Ovary (tissue), 9 donors: ENCODE results near the gene FSTL5. TPM values are rescaled to one million over a fixed set of nuclear protein-coding genes. Genes with fewer than 3 reads are reported as not detected.

Experiments
- DNase-seq, 5 donors: peaks; one replicate each; pipeline ENCODE4 v3.0.0-alpha.2; 2019 to 2020
- H3K27ac ChIP-seq, 2 donors: fragments of 200-600 bp; one replicate each; pipeline versions ENCODE4 v1.5.1 to v1.8.0; 2019 to 2022
- H3K27me3 ChIP-seq: fragments of 200-600 bp; one replicate; pipeline ENCODE4 v1.8.0; 2022
- H3K36me3 ChIP-seq: fragments of 200-600 bp; sonication (generic); one replicate; pipeline ENCODE4 v1.5.1; 2019
- H3K4me1 ChIP-seq: one replicate; pipeline ENCODE4 v1.8.1; 2013; ENCODE audit warnings: mild to moderate bottlenecking, moderate library complexity; ENCODE audit not compliant: insufficient read depth
- H3K4me3 ChIP-seq: fragments of 200-600 bp; sonication (generic); one replicate; pipeline ENCODE4 v1.5.1; 2017
- H3K9me3 ChIP-seq, 2 donors: fragments of 200-600 bp in 1 of 2; sonication (generic) in 1 of 2; one replicate each; pipeline versions ENCODE4 v1.5.1 to v1.8.1; 2013 to 2019; ENCODE audit warnings: mild to moderate bottlenecking in 1 of 2, moderate library complexity in 1 of 2
- EP300 ChIP-seq: sonication (generic); formaldehyde crosslinking; IDR thresholded peaks from one replicate; pipeline ENCODE4 v1.6.1; 2017; ENCODE audit warnings: antibody characterized with exemption
- POLR2A ChIP-seq: fragments of 450-650 bp; IDR thresholded peaks from one replicate; pipeline ENCODE4 v1.6.1; 2017; ENCODE audit warnings: antibody characterized with exemption, mild to moderate bottlenecking, moderate library complexity
- WGBS, 3 donors: extraction: QIAGEN DNeasy Blood & Tissue Kit in 1 of 3; methylation state at CpG; one replicate each; pipeline versions ENCODE4 v1.1.5 to v1.1.7; 2013 to 2017; 5-methylcytosine and 5-hydroxymethylcytosine counted together
- intact Hi-C, 4 donors: fragments of 100-400 bp; cut with DNase I; formaldehyde crosslinking; loops; one replicate each; pipeline versions ENCODE4 v1.11.0 to v1.15.1; 2022 to 2023
- polyA plus RNA-seq, 2 donors: library from polyadenylated mRNA; stranded (reverse); fragments of 200-250 nt in 1 of 2; fragments of 350-450 nt in 1 of 2; fragmentation: Illumina TruSeq in 1 of 2; extraction: RNeasy Lipid Tissue Mini Kit (QIAGEN cat#74804) in 1 of 2; gene quantifications; one replicate each; pipeline ENCODE4 v1.2.3, GENCODE V29; 2013 to 2014
- total RNA-seq, 7 donors: library from RNA; depleted of rRNA in 2 of 7; stranded (reverse); fragments of >200 nt in 2 of 7; fragmentation: NEBNext Ultra II Directional in 3 of 7; extraction: Animal tissue kit (Norgen Biotek cat#: 25700) in 3 of 7; gene quantifications; one replicate each; pipeline versions ENCODE4 v1.1.0 to v1.2.4, GENCODE V29; 2016 to 2023
- TF ChIP-seq, protein P1 (sequence below), 3 donors: fragments of 450-650 bp in 2 of 3; fragments of 200-600 bp in 1 of 3; IDR thresholded peaks; one replicate each; pipeline versions ENCODE4 v1.5.1 to v1.8.0; 2016 to 2022; ENCODE audit warnings: antibody characterized with exemption in 3 of 3, mild to moderate bottlenecking in 1 of 3
- donor health status: DM: no; HTN: no; CAD: no; lungs with moderate emphysema.
- donor health status: DM: no; HTN: no; CAD: no.
- donor health status: Bipolar disorder and iron deficiency.
- donor health status: DM: yes; HTN: yes; CAD: no.
- donor health status: DM: no; HTN: no; CAD: no.
- donor health status: DM: yes; HTN: yes; CAD: no.

The FSTL5 gene
- total and polyA plus RNA-seq, 9 donors, result 0.05 TPM; not detected in 8

DNA sequence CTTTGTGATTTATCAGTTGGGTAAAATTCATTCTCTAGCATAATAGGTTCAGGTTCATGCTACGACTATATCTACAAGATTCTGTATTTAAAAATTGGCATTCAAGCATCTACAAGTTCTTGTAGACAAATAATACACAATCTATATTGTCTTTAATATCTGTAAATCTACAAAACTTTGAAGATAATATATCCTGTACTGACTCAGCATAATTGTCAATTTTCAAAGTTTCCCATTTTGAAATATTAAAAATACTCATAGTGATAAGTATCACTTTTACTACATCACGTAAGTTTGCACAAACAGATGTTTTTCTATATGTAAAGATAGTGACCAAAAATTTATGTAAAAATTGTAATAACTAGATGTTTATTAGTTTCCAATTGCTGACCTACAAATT is 360.6 kb downstream of the FSTL5 start:
- no peak overlapping the region for H3K27ac ChIP-seq
- no peaks in the 10 kb centered on the region for H3K36me3 ChIP-seq
- no peaks in the 10 kb centered on the region for H3K9me3 ChIP-seq
- DNase-seq, result no peak
- H3K4me1 ChIP-seq, result no peaks in the 10 kb centered on the region
- TF ChIP-seq POLR2A, result no peak
- TF ChIP-seq EP300, result no peak
- TF ChIP-seq, protein P1, sequence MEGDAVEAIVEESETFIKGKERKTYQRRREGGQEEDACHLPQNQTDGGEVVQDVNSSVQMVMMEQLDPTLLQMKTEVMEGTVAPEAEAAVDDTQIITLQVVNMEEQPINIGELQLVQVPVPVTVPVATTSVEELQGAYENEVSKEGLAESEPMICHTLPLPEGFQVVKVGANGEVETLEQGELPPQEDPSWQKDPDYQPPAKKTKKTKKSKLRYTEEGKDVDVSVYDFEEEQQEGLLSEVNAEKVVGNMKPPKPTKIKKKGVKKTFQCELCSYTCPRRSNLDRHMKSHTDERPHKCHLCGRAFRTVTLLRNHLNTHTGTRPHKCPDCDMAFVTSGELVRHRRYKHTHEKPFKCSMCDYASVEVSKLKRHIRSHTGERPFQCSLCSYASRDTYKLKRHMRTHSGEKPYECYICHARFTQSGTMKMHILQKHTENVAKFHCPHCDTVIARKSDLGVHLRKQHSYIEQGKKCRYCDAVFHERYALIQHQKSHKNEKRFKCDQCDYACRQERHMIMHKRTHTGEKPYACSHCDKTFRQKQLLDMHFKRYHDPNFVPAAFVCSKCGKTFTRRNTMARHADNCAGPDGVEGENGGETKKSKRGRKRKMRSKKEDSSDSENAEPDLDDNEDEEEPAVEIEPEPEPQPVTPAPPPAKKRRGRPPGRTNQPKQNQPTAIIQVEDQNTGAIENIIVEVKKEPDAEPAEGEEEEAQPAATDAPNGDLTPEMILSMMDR (IDR thresholded peaks at IDR 0.05), result no peak
- no peak overlapping the region for H3K4me3 ChIP-seq
- no peaks in the 10 kb centered on the region for H3K27me3 ChIP-seq
- intact Hi-C loops, result no loop called here
- WGBS, 3 donors, result 74 to 85% (median 85%) methylated on average over 2 of the region's 2 CpGs

- DNase-seq, result no peak
- Histone ChIP-seq H3K36me3 (no peaks in the 10 kb centered on the region), H3K27me3 (no peaks in the 10 kb centered on the region), H3K27ac (no peak overlapping the region), H3K9me3 (no peaks in the 10 kb centered on the region), H3K4me3 (no peak overlapping the region), H3K4me1 (no peaks in the 10 kb centered on the region)
- intact Hi-C loops, result no loop called here
- TF ChIP-seq, protein P1 (IDR thresholded peaks at IDR 0.05), result no peak
- TF ChIP-seq POLR2A (no peak), EP300 (no peak)
- WGBS, 3 donors, result 70 to 83% (median 79%) methylated on average over 3 of the region's 3 CpGs
These were observed 364.1 kb downstream of the FSTL5 start for GRCh38 chr4:161799710-161800109.

GRCh38 chr4:161792991-161793390 is 370.8 kb downstream of the FSTL5 start:
- Histone ChIP-seq H3K36me3 (no peaks in the 10 kb centered on the region), H3K27me3 (no peaks in the 10 kb centered on the region), H3K4me3 (no peak overlapping the region), H3K9me3 (no peaks in the 10 kb centered on the region), H3K4me1 (no peaks in the 10 kb centered on the region), H3K27ac (no peak overlapping the region)
- 87 to 97% (median 93%) methylated on average over 4 of the region's 4 CpGs for WGBS, 3 donors
- peak in 1 of 5 donors; percentile 17 for DNase-seq
- no peak for TF ChIP-seq POLR2A
- intact Hi-C loops, result no loop called here

DNA sequence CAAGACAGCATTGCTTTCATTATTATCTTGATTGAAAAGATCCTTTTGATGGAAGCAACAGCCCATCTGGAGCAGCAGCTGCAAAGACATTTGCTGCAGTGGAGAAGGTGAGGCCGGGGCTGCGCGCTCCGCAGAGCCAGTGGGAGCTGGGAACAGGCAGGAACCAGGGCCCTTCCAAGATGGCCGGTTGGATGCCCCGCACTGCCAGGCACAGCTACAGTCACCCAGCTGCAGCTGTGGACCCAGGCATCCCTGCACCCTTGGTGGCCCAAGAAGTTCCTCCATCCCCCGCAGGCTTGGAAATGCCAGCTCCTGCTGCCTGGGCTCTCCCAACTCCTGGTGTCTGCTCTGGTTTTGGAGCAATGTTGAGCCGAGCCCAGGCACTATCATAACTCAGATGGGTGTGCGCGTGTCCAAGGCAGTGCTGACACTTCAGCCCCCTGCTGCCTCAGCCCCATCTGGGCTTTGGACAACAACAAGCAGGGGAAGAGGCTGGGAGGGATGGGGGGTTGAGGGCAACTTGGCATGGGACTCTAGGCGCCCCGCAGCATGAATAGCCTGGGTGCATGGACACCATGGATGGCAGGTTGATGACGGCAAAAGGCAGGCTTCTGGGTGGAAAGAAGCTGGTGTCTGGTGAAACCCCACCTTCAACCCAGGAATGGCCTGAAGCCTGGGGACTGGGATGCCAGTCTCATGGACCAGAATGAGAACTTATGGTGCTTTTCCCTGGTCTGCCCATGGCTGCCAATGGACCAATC is 371.8 kb downstream of the FSTL5 start:
- Histone ChIP-seq H3K9me3 (no peaks in the 10 kb centered on the region), H3K27me3 (no peaks in the 10 kb centered on the region), H3K4me1 (no peaks in the 10 kb centered on the region), H3K4me3 (no peak overlapping the region), H3K27ac (no peak overlapping the region), H3K36me3 (no peaks in the 10 kb centered on the region)
- WGBS, 3 donors, result 85 to 96% (median 86%) methylated on average over 12 to 13 of the region's 13 CpGs
- intact Hi-C loops, result no loop called here
- TF ChIP-seq, protein P1 (IDR thresholded peaks at IDR 0.05), result no peak
- TF ChIP-seq POLR2A (no peak), EP300 (no peak)
- peak in 1 of 5 donors; percentile 10 for DNase-seq

DNA sequence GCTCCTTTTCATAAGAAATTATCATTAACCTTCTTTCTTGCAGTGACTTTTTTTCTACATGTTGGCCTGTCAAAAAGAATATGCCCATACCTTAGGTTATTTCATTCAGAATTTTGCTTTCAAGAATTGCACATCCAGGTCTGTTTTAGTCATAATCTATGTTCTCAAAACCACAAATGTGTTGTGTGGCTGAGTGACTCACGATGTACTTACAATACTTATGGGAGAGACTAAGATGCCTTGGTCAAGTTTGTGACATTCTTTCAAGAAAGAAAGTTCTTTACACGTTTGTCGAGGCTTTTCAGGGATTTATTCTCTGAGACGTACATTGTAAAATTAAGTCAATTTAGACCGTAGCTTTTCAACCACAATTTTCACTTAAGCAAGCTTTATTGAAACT is 396.7 kb downstream of the FSTL5 start:
- Histone ChIP-seq H3K4me3 (no peak overlapping the region), H3K36me3 (no peaks in the 10 kb centered on the region), H3K4me1 (no peaks in the 10 kb centered on the region), H3K27me3 (no peaks in the 10 kb centered on the region), H3K27ac (no peak overlapping the region), H3K9me3 (no peaks in the 10 kb centered on the region)
- intact Hi-C loops, result no loop called here
- DNase-seq, result no peak
- TF ChIP-seq EP300 (no peak), POLR2A (no peak)
- TF ChIP-seq, protein P1 (IDR thresholded peaks at IDR 0.05), result no peak
- WGBS, 3 donors, result 66 to 74% (median 72%) methylated on average over 5 of the region's 5 CpGs
